HEK293 (cell line): ENCODE measurements around the gene PLS3.
A peak's percentile ranks its signal among the peaks of the same experiment; 100 is the strongest.

Experiments used
- CTCF ChIA-PET: fragments of 350-600 bp; formaldehyde crosslinking; extraction: SDS; loops from one replicate; lab custom pipeline; 2021; ENCODE audit warnings: antibody characterized with exemption; lab: Yijun Ruan, JAX
- POLR2A ChIA-PET: fragments of 300-600 bp; formaldehyde crosslinking; extraction: SDS; loops from one replicate; lab custom pipeline; 2020; ENCODE audit warnings: antibody characterized with exemption, inconsistent platforms; lab: Yijun Ruan, JAX
- H3K27ac ChIP-seq: fragments of 200-500 bp; sonication (Bioruptor generic); 2 replicates; pipeline ENCODE4 v1.5.1; 2014; ENCODE audit warnings: low read depth, low read length, control low read depth, inconsistent platforms; ENCODE audit errors: extremely low read depth
- H3K36me3 ChIP-seq, 2 experiments: fragments of 200-500 bp in 1 of 2; sonication (Bioruptor generic) in 1 of 2; 1 replicate in 1 of 2; 2 replicates in 1 of 2; pipeline ENCODE4 v1.5.1; 2014 to 2017; ENCODE audit warnings: inconsistent platforms in 2 of 2, low read length in 2 of 2; ENCODE audit not compliant: control insufficient read depth in 2 of 2, insufficient read depth in 1 of 2
- H3K4me1 ChIP-seq: fragments of 200-500 bp; sonication (Bioruptor generic); 2 replicates; pipeline ENCODE4 v1.5.1; 2014; ENCODE audit warnings: mild to moderate bottlenecking, low read length, inconsistent platforms; ENCODE audit not compliant: control insufficient read depth, insufficient read depth
- H3K4me3 ChIP-seq: 2 replicates; pipeline ENCODE4 v1.5.1; 2011; ENCODE audit warnings: low read depth, mild to moderate bottlenecking, control low read depth, low read length, moderate library complexity
- H3K9me3 ChIP-seq: fragments of 200-500 bp; sonication (Bioruptor generic); 2 replicates; pipeline ENCODE4 v1.5.1; 2014; ENCODE audit warnings: low read depth, low read length, inconsistent platforms; ENCODE audit not compliant: control insufficient read depth, insufficient read depth
- GFI1B ChIP-seq: fragments of 450-650 bp; formaldehyde crosslinking; IDR thresholded peaks from 2 replicates; pipeline ENCODE4 v1.5.1; 2016; ENCODE audit warnings: missing biosample characterization, missing genetic modification characterization
- GLIS1 ChIP-seq: fragments of 450-650 bp; formaldehyde crosslinking; IDR thresholded peaks from 2 replicates; pipeline ENCODE4 v1.5.1; 2016; ENCODE audit warnings: missing biosample characterization, missing genetic modification characterization
- KLF7 ChIP-seq: fragments of 450-650 bp; formaldehyde crosslinking; IDR thresholded peaks from 2 replicates; pipeline ENCODE4 v1.5.1; 2016; ENCODE audit warnings: missing biosample characterization, missing genetic modification characterization, borderline replicate concordance
- KLF9 ChIP-seq: fragments of 450-650 bp; formaldehyde crosslinking; IDR thresholded peaks from 2 replicates; pipeline ENCODE4 v1.5.1; 2016; ENCODE audit warnings: missing biosample characterization, missing genetic modification characterization, low read depth
- MEIS1 ChIP-seq: sonication (generic); formaldehyde crosslinking; IDR thresholded peaks from 2 replicates; pipeline ENCODE4 v1.8.1; 2022; ENCODE audit warnings: missing genetic modification reagents, mild to moderate bottlenecking, borderline replicate concordance
- REPIN1 ChIP-seq: fragments of 450-650 bp; formaldehyde crosslinking; IDR thresholded peaks from 2 replicates; pipeline ENCODE4 v1.5.1; 2017; ENCODE audit warnings: missing biosample characterization, missing genetic modification characterization, low read depth
- SALL2 ChIP-seq: fragments of 450-650 bp; formaldehyde crosslinking; IDR thresholded peaks from 2 replicates; pipeline ENCODE4 v1.5.0; 2017; ENCODE audit warnings: missing biosample characterization, mild to moderate bottlenecking, missing genetic modification characterization, borderline replicate concordance
- TSHZ1 ChIP-seq: fragments of 450-650 bp; formaldehyde crosslinking; IDR thresholded peaks from 2 replicates; pipeline ENCODE4 v1.5.1; 2016; ENCODE audit warnings: missing biosample characterization, missing genetic modification characterization, borderline replicate concordance
- ZBTB1 ChIP-seq: fragments of 450-650 bp; formaldehyde crosslinking; IDR thresholded peaks from 2 replicates; pipeline ENCODE4 v1.5.1; 2016; ENCODE audit warnings: missing biosample characterization, missing genetic modification characterization
- ZBTB26 ChIP-seq: fragments of 450-650 bp; formaldehyde crosslinking; optimal IDR thresholded peaks from 2 replicates; pipeline ENCODE3; 2016; ENCODE audit warnings: missing biosample characterization, mild to moderate bottlenecking, missing genetic modification characterization
- ZFP3 ChIP-seq: fragments of 450-650 bp; formaldehyde crosslinking; IDR thresholded peaks from 2 replicates; pipeline ENCODE4 v1.5.1; 2016; ENCODE audit warnings: low read depth, missing biosample characterization, missing genetic modification characterization
- ZNF132 ChIP-seq: fragments of 450-650 bp; formaldehyde crosslinking; IDR thresholded peaks from 2 replicates; pipeline ENCODE4 v1.5.1; 2017; ENCODE audit warnings: missing biosample characterization, missing genetic modification characterization, borderline replicate concordance
- ZNF140 ChIP-seq: fragments of 450-650 bp; formaldehyde crosslinking; IDR thresholded peaks from 2 replicates; pipeline ENCODE4 v1.5.1; 2016; ENCODE audit warnings: missing biosample characterization, missing genetic modification characterization
- ZNF223 ChIP-seq: fragments of 450-650 bp; formaldehyde crosslinking; IDR thresholded peaks from 2 replicates; pipeline ENCODE4 v1.5.1; 2016; ENCODE audit warnings: missing biosample characterization, missing genetic modification characterization
- ZNF350 ChIP-seq: fragments of 450-650 bp; formaldehyde crosslinking; IDR thresholded peaks from 2 replicates; pipeline ENCODE4 v1.5.0; 2017; ENCODE audit warnings: missing biosample characterization, mild to moderate bottlenecking, missing genetic modification characterization
- ZNF362 ChIP-seq: fragments of 450-650 bp; formaldehyde crosslinking; IDR thresholded peaks from 2 replicates; pipeline ENCODE4 v1.5.1; 2016; ENCODE audit warnings: missing biosample characterization, missing genetic modification characterization
- ZNF394 ChIP-seq: fragments of 450-650 bp; formaldehyde crosslinking; IDR thresholded peaks from 2 replicates; pipeline ENCODE4 v1.5.1; 2016; ENCODE audit warnings: missing biosample characterization, missing genetic modification characterization, mild to moderate bottlenecking, moderate library complexity, borderline replicate concordance
- ZNF488 ChIP-seq: fragments of 450-650 bp; formaldehyde crosslinking; IDR thresholded peaks from 2 replicates; pipeline ENCODE4 v1.5.1; 2016; ENCODE audit warnings: missing biosample characterization, missing genetic modification characterization
- ZNF596 ChIP-seq: fragments of 450-650 bp; IDR thresholded peaks from 2 replicates; pipeline ENCODE4 v1.5.0; 2018; ENCODE audit warnings: missing biosample characterization, mild to moderate bottlenecking, missing genetic modification characterization, moderate library complexity
- ZNF747 ChIP-seq: fragments of 450-650 bp; formaldehyde crosslinking; IDR thresholded peaks from 2 replicates; pipeline ENCODE4 v1.5.1; 2016; ENCODE audit warnings: missing biosample characterization, missing genetic modification characterization
- ZNF776 ChIP-seq: fragments of 450-650 bp; formaldehyde crosslinking; IDR thresholded peaks from 2 replicates; pipeline ENCODE4 v1.5.0; 2017; ENCODE audit warnings: missing biosample characterization, missing genetic modification characterization, borderline replicate concordance
- ZSCAN4 ChIP-seq: fragments of 450-650 bp; formaldehyde crosslinking; IDR thresholded peaks from 2 replicates; pipeline ENCODE4 v1.5.1; 2017; ENCODE audit warnings: missing biosample characterization, missing genetic modification characterization

Gene PLS3

GRCh38 chrX:115690511-115691216 lies 129.7 kb downstream of the PLS3 start (continued):
- no peak for TF ChIP-seq ZNF132 (tag by site-specific recombination)
- no peak for TF ChIP-seq KLF9 (tag by site-specific recombination)
- no peak for TF ChIP-seq ZNF394 (tag by site-specific recombination)
- TF ChIP-seq ZNF596, result no peak
- no peak for TF ChIP-seq ZBTB26
- TF ChIP-seq ZNF747 (tag by site-specific recombination), result no peak
- no peak for TF ChIP-seq ZBTB1 (tag by site-specific recombination)
- no peak for TF ChIP-seq ZNF362
- peak; percentile 57 for TF ChIP-seq GLIS1 (tag by site-specific recombination)
- no peak for TF ChIP-seq ZNF140 (tag by site-specific recombination)

GRCh38 chrX:115693476-115693875 lies 132.5 kb downstream of the PLS3 start:
- H3K36me3 ChIP-seq, result no peaks in the 10 kb centered on the region
- POLR2A ChIA-PET, result no interaction called here
- H3K27ac ChIP-seq, result no peak overlapping the region
- H3K9me3 ChIP-seq, result no peaks in the 10 kb centered on the region
- no peak overlapping the region for H3K4me3 ChIP-seq
- CTCF ChIA-PET, result interaction anchor here (0.7 kb wide), 1 partner anchor 10 kb away, joined by 5 read pairs; no protein-coding TSS in a partner anchor
- no peaks in the 10 kb centered on the region; the same call in 1 of the 2 replicates for H3K4me1 ChIP-seq
- no peak for TF ChIP-seq ZNF488 (tag by site-specific recombination)
- no peak for TF ChIP-seq ZNF223 (tag by site-specific recombination)
- no peak for TF ChIP-seq ZBTB1 (tag by site-specific recombination)
- no peak for TF ChIP-seq ZNF350
- no peak for TF ChIP-seq ZSCAN4 (tag by site-specific recombination)
- no peak for TF ChIP-seq ZNF776 (tag by site-specific recombination)
- TF ChIP-seq MEIS1 (CRISPR knock-in tag), result no peak
- no peak for TF ChIP-seq GFI1B
- no peak for TF ChIP-seq REPIN1 (tag by site-specific recombination)
- TF ChIP-seq TSHZ1, result no peak
- TF ChIP-seq SALL2, result no peak
- TF ChIP-seq ZFP3, result no peak
- TF ChIP-seq KLF7 (tag by site-specific recombination), result no peak
